HG02763 (cell line): Measurements from ENCODE around the gene WDR82.

Experiments
- ATAC-seq: cut with Tn5 transposase; IDR thresholded peaks from one replicate; pipeline ENCODE4 v1.9.1; 2021; ENCODE audit warnings: mild to moderate bottlenecking, moderate library complexity; ENCODE audit not compliant: unreplicated experiment

WDR82 gene

GRCh38 chr3:52225452-52226228 is 52.8 kb downstream of the WDR82 start, which contains the start of gene TLR9:
Gene TLR9, minus strand, starts transcription at chr3:52225645. Its CDS starts 116 bp downstream, at chr3:52225529.
- ATAC-seq: peak; percentile 85

- no peak for ATAC-seq
Observed at GRCh38 chr3:52223449-52224408, 54.7 kb downstream of the WDR82 start.

DNA sequence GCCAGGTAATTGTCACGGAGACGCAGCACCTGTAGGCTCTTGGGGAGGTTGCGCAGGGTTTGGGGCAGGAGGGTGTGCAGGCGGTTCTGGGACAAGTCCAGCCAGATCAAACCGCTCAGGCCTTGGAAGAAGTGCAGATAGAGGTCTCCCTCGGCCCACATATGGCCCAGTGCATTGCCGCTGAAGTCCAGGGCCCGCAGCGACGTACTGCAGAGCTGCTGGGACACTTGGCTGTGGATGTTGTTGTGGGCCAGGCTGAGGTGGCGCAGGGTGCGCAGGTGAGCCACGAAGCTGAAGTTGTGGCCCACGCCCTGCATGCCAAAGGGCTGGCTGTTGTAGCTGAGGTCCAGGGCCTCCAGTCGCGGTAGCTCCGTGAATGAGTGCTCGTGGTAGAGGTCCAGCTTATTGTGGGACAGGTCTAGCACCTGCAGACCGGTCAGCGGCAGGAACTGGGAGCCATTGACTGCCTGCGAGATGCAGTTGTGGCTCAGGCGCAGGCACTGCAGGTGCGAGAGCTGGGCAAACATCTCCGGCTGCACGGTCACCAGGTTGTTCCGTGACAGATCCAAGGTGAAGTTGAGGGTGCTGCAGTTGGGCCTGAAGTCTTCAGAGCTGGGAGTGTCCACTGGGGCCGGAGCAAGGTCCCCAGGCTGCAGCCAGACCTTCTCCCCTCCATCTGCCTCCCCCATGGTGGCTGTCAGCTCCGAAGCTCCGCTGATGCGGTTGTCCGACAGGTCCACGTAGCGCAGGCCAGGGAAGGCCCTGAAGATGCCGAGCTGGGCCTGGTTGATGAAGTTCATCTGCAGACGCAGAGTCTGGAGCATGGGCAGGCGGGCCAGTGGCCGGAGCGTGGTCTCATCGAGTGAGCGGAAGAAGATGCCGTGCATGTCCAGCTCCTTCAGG is 55.9 kb downstream of the WDR82 start:
- ATAC-seq: no peak

- ATAC-seq: no peak
Observed at GRCh38 chr3:52221563-52222318, 56.7 kb downstream of the WDR82 start.

GRCh38 chr3:52221141-52221562 is 57.3 kb downstream of the WDR82 start:
- ATAC-seq: no peak

DNA sequence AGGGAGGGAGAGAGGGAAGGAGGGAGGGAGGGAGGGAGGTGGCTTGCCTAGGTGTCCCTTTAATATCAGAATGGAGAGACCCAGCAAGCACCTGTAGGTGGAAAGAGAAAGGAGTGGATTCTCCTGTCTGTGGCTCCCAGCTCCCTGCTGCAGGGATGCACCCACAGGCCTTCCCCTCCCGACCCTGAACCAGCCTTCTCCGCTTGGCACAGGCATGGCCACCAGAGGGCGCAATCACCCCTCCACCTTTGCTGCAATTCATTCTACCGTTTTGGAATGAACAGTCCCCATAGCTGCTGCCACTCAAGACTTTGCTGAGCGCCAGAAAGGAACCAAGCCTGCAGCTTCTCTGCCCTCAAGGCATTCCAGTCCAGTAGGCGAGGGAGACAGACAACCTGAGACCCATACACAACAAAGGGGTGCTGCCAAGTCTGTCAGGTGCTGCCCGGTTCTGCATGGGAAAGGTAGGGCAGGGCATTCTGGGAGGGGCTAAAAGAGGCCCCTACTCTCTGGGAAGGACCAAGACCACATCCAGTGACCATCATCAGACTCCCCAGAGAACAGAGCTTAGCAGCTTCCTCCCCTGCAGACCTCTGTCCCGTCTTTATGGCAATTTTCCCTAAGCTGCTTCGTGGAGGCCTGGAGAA is 57.9 kb downstream of the WDR82 start:
- ATAC-seq: no peak

DNA sequence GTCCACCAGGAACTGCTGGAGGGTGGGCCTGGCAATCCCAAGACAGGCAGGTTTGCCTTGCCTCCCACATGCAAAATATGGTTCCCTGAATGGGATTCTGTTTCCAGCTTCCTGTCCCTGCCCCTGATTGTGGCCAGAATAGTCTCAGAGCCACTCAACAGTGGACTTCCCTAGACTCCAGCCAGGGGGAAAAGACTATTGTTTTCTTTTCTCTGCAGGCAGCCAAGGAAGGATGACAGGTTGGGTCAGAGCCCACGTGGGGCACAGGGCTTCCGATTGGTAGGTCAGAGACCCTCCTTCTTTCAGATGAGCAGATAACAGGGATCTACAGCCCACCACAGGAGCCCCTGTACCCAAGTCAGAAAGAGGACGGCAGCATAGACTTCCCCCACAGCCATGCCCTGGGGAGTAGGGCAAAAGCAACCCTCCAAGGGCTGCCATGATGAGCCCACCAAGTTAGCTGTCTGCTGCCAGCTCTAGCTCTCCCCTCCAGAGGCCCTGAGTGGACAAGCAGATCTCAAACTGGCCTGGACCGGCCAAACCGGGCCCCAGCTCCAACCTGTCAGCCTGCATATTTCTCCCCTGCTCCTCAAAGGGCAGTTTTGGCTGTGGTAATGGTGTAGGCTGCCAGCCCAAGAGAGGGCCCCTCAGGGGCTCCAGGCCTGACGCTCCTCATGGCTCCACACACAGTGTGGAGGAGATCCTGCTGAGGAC is 59.4 kb downstream of the WDR82 start:
- ATAC-seq: no peak

DNA sequence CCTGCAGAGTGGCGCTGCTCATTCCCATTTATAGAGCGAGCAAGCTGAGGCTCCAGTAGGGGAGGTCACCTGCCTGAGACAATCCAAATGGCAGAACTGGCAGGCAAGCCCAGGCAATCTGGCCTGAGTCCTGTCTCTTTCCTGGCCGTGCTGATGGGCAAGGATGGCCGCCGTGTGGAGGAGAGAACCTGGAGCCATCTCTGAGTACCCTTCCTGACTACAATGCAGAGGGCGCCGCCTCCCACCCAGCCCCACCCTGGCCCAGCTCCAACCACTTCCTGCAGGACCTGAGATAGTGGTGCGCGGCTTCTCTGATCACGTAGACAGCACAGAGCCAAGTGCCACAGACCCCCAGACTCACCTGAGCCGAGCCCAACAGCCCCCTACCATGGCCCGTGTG is 60.0 kb downstream of the WDR82 start:
- no peak for ATAC-seq

- no peak for ATAC-seq
Observed at GRCh38 chr3:52218026-52218425, 60.4 kb downstream of the WDR82 start.

DNA sequence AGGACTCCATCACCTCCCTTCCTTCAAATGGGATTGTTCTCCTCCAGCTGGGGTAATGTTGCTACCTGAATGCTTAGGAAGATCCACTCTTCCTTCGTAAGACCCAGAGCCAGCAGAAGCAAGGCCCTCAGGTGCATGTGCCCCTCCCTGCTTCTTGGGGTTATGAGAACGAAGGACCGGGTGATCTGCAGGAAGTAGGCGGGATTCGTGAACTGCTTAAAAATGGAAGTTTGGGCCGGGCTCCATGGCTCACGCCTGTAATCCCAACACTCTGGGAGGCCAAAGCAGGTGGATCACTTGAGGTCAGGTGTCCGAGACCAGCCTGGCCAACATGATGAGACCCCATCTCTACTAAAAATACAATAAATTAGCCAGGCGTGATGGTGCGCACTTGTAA is 61.0 kb downstream of the WDR82 start:
- no peak for ATAC-seq

DNA sequence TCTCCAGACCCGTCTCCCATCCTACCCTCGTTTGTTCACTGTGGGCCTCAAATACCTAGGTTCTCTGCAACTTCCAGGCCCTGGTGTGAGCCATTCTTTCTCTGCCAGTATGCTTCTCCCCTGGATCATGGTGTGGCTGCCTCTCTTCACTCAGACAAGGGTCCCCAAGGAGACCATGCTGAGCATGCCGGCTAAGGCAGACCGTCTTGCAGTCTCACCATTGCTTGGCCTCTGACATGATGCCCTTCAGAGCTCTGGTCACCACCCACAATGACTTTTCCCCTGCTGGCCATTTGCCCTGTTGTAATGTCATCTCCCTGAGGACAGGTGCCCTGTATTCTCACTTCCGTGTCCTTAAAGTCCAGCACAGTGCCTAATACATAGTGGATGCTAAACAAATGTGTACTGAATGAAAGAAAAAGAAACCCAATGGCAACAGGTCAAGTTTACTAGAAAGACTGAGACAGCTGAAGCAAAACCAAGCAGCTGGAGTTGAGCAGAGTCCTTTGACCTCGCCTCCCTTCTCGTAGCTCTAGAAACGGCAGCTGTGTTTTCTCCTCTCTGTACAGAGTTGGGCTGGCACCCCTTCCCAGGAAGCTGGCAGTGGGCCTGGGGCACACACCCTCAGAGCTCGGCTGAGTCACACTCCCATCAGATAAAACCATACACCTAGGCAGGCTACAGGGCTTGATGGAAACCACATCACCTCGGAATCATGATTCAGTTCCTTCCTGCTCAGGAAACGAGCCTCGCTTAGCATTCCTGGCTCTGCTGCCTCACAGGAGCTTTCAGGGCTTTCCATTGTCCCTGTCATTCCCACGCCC is 61.7 kb downstream of the WDR82 start:
- no peak for ATAC-seq

GRCh38 chr3:52215351-52215750 is 63.1 kb downstream of the WDR82 start:
- no peak for ATAC-seq

GRCh38 chr3:52213901-52214300 is 64.5 kb downstream of the WDR82 start:
- no peak for ATAC-seq

DNA sequence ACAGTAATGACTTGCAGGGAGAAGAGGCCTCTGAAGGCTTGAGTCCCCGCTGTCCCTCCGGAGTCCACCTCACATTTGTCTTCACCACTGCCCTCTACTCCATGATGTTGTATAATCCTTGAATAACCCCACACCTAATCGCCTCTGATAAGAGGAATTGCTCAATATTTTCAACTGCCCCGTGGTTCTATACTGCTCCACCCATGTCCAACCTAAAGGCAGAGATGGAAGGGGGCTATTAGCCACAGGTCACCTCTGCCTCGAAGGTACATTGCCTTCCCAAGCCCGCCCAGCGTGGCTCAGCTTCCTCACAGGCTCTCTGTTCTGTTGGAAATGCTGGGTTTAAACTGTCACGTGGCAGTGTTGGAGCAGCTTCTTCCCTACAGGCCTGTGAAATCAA is 65.4 kb downstream of the WDR82 start:
- ATAC-seq: no peak

GRCh38 chr3:52211268-52211891 is 67.1 kb downstream of the WDR82 start:
- ATAC-seq: no peak

DNA sequence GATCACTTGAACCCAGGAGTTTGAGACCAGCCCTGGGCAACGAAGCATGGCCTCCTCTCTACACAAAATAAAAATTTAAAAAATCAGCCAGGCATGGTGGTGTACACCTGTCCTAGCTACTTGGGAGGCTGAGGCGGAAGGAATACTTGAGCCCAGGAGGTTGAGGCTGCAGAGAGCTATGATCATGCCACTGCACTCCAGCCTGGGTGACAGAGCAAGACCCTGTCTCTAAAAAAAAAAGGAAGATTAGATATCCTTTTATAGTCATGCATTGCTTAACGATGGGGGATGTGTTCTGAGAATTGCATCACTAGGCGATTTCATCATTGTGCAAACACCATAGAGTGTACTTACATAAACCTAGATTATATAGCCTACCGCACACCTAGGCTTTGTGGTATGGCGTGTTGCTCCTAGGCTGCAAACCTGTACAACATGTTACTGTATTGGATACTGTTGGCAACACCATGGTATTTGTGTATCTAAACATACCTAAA is 67.9 kb downstream of the WDR82 start:
- no peak for ATAC-seq

DNA sequence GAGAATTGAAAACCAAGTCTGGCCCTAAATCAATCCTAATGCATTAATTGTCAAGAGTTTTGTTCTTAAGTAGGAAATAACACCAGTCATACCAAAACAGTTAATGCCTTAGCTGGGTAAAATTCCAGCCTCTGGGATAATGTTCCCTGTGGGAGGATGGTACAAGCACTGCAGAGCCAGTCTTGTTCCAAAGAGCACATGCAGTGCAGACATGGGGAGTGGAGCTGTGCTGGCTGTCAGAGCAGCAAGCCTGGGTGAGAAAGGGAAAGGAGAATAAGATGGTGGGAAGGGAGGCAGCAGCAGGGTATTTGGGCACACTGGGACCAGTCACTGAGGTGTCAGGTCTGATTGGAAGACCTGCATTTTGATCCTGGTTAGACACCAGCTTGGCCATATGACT is 68.4 kb downstream of the WDR82 start:
- no peak for ATAC-seq
